Activated T-helper 2 cell treated with anti-CD3 and anti-CD28 coated beads, Interferon-gamma antibody, Interleukin-2, Interleukin-4, amounts not matched to agents 10 μg/mL and 5 μg/mL and 100 μg/mL, durations not matched to agents 14 hours and 24 hours and 36 hours (primary cell): ENCODE measurements around the gene TPK1. TPM values are rescaled to one million over a fixed set of nuclear protein-coding genes. Genes with fewer than 3 reads are reported as not detected.

Source experiments
- DNase-seq: peaks from one replicate; pipeline ENCODE4 v3.0.0; 2021; ENCODE audit warnings: low spot score
- H3K27ac Mint-ChIP-seq: one replicate; pipeline ENCODE4 v1.8.0; 2021; ENCODE audit warnings: mixed read lengths
- H3K27me3 Mint-ChIP-seq: one replicate; pipeline ENCODE4 v1.8.0; 2021; ENCODE audit warnings: low read depth, mixed read lengths
- H3K36me3 Mint-ChIP-seq: one replicate; pipeline ENCODE4 v1.8.0; 2021; ENCODE audit warnings: low read depth, mixed read lengths
- H3K4me1 Mint-ChIP-seq: one replicate; pipeline ENCODE4 v1.8.0; 2021; ENCODE audit warnings: low read depth, mixed read lengths
- H3K4me3 Mint-ChIP-seq: one replicate; pipeline ENCODE4 v1.8.0; 2021; ENCODE audit warnings: low read depth, mild to moderate bottlenecking, moderate library complexity, mixed read lengths
- H3K9me3 Mint-ChIP-seq: one replicate; pipeline ENCODE4 v1.8.0; 2021; ENCODE audit warnings: mixed read lengths
- intact Hi-C: fragments of 100-400 bp; cut with micrococcal nuclease; formaldehyde crosslinking; loops from one replicate; pipeline ENCODE4 v1.15.1; 2023
- total RNA-seq: library from RNA; stranded (reverse); gene quantifications from 2 replicates; pipeline ENCODE4 v1.2.3, GENCODE V29; 2022

Gene TPK1
- total RNA-seq, 1 donor from 2014 or later, result 17.5 TPM

GRCh38 chr7:144842377-144842851, 6.6 kb upstream of the TPK1 start:
- intact Hi-C loops, result loop anchor here (1.0 kb wide), 1 partner anchor 21 kb away; no protein-coding TSS in a partner anchor
- peak overlapping the region; percentile 24 for H3K4me3 Mint-ChIP-seq
- DNase-seq, result no peak

GRCh38 chr7:144836545-144836842, 641 bp upstream of the TPK1 start:
- intact Hi-C loops, result loop anchor here (5.0 kb wide), 1 partner anchor 99 kb away; no protein-coding TSS in a partner anchor
- DNase-seq, result no peak
- peak overlapping the region; percentile 75 for H3K4me3 Mint-ChIP-seq
- H3K36me3 Mint-ChIP-seq, result peaks cover 20% of the 10 kb centered on the region
- no peaks in the 10 kb centered on the region for H3K27me3 Mint-ChIP-seq
- H3K27ac Mint-ChIP-seq, result peak overlapping the region; percentile 86
- H3K9me3 Mint-ChIP-seq, result peaks cover 37% of the 10 kb centered on the region
- peaks cover 39% of the 10 kb centered on the region for H3K4me1 Mint-ChIP-seq

More at GRCh38 chr7:144842377-144842851, 6.6 kb upstream of the TPK1 start:
- Mint-ChIP-seq H3K36me3 (peaks cover 14% of the 10 kb centered on the region), H3K27ac (peak overlapping the region; percentile 94), H3K4me1 (peaks cover 30% of the 10 kb centered on the region), H3K27me3 (peaks cover 3% of the 10 kb centered on the region), H3K9me3 (peaks cover 33% of the 10 kb centered on the region)

- Mint-ChIP-seq H3K27me3 (no peaks in the 10 kb centered on the region), H3K4me1 (peaks cover 46% of the 10 kb centered on the region), H3K36me3 (peaks cover 25% of the 10 kb centered on the region), H3K4me3 (peak overlapping the region; percentile 92), H3K9me3 (peaks cover 31% of the 10 kb centered on the region), H3K27ac (peak overlapping the region; percentile 97)
- intact Hi-C loops, result loop anchor here (1.0 to 5.0 kb wide), 4 partner anchors 14 to 98 kb away; no protein-coding TSS in a partner anchor
- no peak for DNase-seq
These were observed 670 bp downstream of the TPK1 start for GRCh38 chr7:144835155-144835611.

- DNase-seq, result peak; percentile 22
- peaks cover 26% of the 10 kb centered on the region for H3K9me3 Mint-ChIP-seq
These were observed 1.2 kb downstream of the TPK1 start for GRCh38 chr7:144834641-144835144.

GRCh38 chr7:144830811-144831210, 5.0 kb downstream of the TPK1 start:
- H3K36me3 Mint-ChIP-seq, result peaks cover 5% of the 10 kb centered on the region

More at GRCh38 chr7:144834641-144835144, 1.2 kb downstream of the TPK1 start:
- H3K36me3 Mint-ChIP-seq, result peaks cover 24% of the 10 kb centered on the region
- intact Hi-C loops, result loop anchor here (1.0 to 5.0 kb wide), 4 partner anchors 13 to 97 kb away; no protein-coding TSS in a partner anchor
- peaks cover 48% of the 10 kb centered on the region for H3K4me1 Mint-ChIP-seq
- H3K27ac Mint-ChIP-seq, result peak overlapping the region; percentile 97
- no peaks in the 10 kb centered on the region for H3K27me3 Mint-ChIP-seq
- peak overlapping the region; percentile 92 for H3K4me3 Mint-ChIP-seq

GRCh38 chr7:144830024-144830785, 5.6 kb downstream of the TPK1 start:
- peak overlapping the region; percentile 62 for H3K27ac Mint-ChIP-seq

More at GRCh38 chr7:144830811-144831210, 5.0 kb downstream of the TPK1 start:
- DNase-seq, result no peak
- intact Hi-C loops, result no loop called here
- Mint-ChIP-seq H3K27ac (peak overlapping the region; percentile 32), H3K4me3 (no peak overlapping the region), H3K4me1 (peaks cover 32% of the 10 kb centered on the region), H3K27me3 (no peaks in the 10 kb centered on the region), H3K9me3 (no peaks in the 10 kb centered on the region)

GRCh38 chr7:144827621-144828020, 8.2 kb downstream of the TPK1 start:
- peaks cover 36% of the 10 kb centered on the region for H3K4me1 Mint-ChIP-seq
- H3K36me3 Mint-ChIP-seq, result peaks cover 5% of the 10 kb centered on the region
- no peaks in the 10 kb centered on the region for H3K9me3 Mint-ChIP-seq
- H3K27me3 Mint-ChIP-seq, result no peaks in the 10 kb centered on the region
- H3K27ac Mint-ChIP-seq, result no peak overlapping the region
- no peak for DNase-seq
- intact Hi-C loops, result no loop called here
- no peak overlapping the region for H3K4me3 Mint-ChIP-seq

More at GRCh38 chr7:144830024-144830785, 5.6 kb downstream of the TPK1 start:
- Mint-ChIP-seq H3K36me3 (peaks cover 5% of the 10 kb centered on the region), H3K4me1 (peaks cover 35% of the 10 kb centered on the region), H3K27me3 (no peaks in the 10 kb centered on the region), H3K4me3 (no peak overlapping the region), H3K9me3 (no peaks in the 10 kb centered on the region)
- intact Hi-C loops, result no loop called here
- DNase-seq, result no peak

GRCh38 chr7:144826208-144826607, 9.6 kb downstream of the TPK1 start:
- peaks cover 46% of the 10 kb centered on the region for H3K4me1 Mint-ChIP-seq
- H3K4me3 Mint-ChIP-seq, result no peak overlapping the region
- H3K36me3 Mint-ChIP-seq, result peaks cover 5% of the 10 kb centered on the region
- intact Hi-C loops, result no loop called here
- no peaks in the 10 kb centered on the region for H3K27me3 Mint-ChIP-seq
- no peaks in the 10 kb centered on the region for H3K9me3 Mint-ChIP-seq
- no peak for DNase-seq
- peak overlapping the region; percentile 22 for H3K27ac Mint-ChIP-seq

- H3K27ac Mint-ChIP-seq, result no peak overlapping the region
These were observed 11.5 kb downstream of the TPK1 start for GRCh38 chr7:144824360-144824759.

GRCh38 chr7:144822223-144822622, 13.6 kb downstream of the TPK1 start:
- Mint-ChIP-seq H3K27me3 (no peaks in the 10 kb centered on the region), H3K4me3 (no peak overlapping the region)

More at GRCh38 chr7:144824360-144824759, 11.5 kb downstream of the TPK1 start:
- peaks cover 53% of the 10 kb centered on the region for H3K4me1 Mint-ChIP-seq
- no peaks in the 10 kb centered on the region for H3K36me3 Mint-ChIP-seq
- H3K27me3 Mint-ChIP-seq, result no peaks in the 10 kb centered on the region
- no peak overlapping the region for H3K4me3 Mint-ChIP-seq
- no peaks in the 10 kb centered on the region for H3K9me3 Mint-ChIP-seq
- DNase-seq, result no peak
- intact Hi-C loops, result no loop called here

GRCh38 chr7:144821067-144821466, 14.8 kb downstream of the TPK1 start:
- intact Hi-C loops, result loop anchor here (1.0 kb wide), 3 partner anchors 9 to 21 kb away; no protein-coding TSS in a partner anchor
- H3K27ac Mint-ChIP-seq, result peak overlapping the region; percentile 87
- no peaks in the 10 kb centered on the region for H3K36me3 Mint-ChIP-seq
- H3K9me3 Mint-ChIP-seq, result no peaks in the 10 kb centered on the region
- peak overlapping the region; percentile 31 for H3K4me3 Mint-ChIP-seq
- H3K27me3 Mint-ChIP-seq, result no peaks in the 10 kb centered on the region
- peaks cover 67% of the 10 kb centered on the region for H3K4me1 Mint-ChIP-seq
- DNase-seq, result no peak

More at GRCh38 chr7:144822223-144822622, 13.6 kb downstream of the TPK1 start:
- Mint-ChIP-seq H3K27ac (no peak overlapping the region), H3K9me3 (no peaks in the 10 kb centered on the region), H3K36me3 (no peaks in the 10 kb centered on the region), H3K4me1 (peaks cover 69% of the 10 kb centered on the region)
- intact Hi-C loops, result no loop called here
- DNase-seq, result no peak

- no peaks in the 10 kb centered on the region for H3K36me3 Mint-ChIP-seq
These were observed 15.3 kb downstream of the TPK1 start for GRCh38 chr7:144820552-144820951.

GRCh38 chr7:144819566-144819965, 16.3 kb downstream of the TPK1 start:
- no peaks in the 10 kb centered on the region for H3K36me3 Mint-ChIP-seq
- H3K27ac Mint-ChIP-seq, result peak overlapping the region; percentile 67
- intact Hi-C loops, result no loop called here
- peaks cover 63% of the 10 kb centered on the region for H3K4me1 Mint-ChIP-seq
- no peak for DNase-seq
- H3K27me3 Mint-ChIP-seq, result no peaks in the 10 kb centered on the region
- H3K9me3 Mint-ChIP-seq, result no peaks in the 10 kb centered on the region
- no peak overlapping the region for H3K4me3 Mint-ChIP-seq

More at GRCh38 chr7:144820552-144820951, 15.3 kb downstream of the TPK1 start:
- H3K27me3 Mint-ChIP-seq, result no peaks in the 10 kb centered on the region
- intact Hi-C loops, result no loop called here
- peaks cover 64% of the 10 kb centered on the region for H3K4me1 Mint-ChIP-seq
- H3K4me3 Mint-ChIP-seq, result no peak overlapping the region
- H3K27ac Mint-ChIP-seq, result peak overlapping the region; percentile 71
- no peak for DNase-seq
- no peaks in the 10 kb centered on the region for H3K9me3 Mint-ChIP-seq
